GM12872 (cell line): ENCODE measurements around the gene RTF2.

Experiments used
- CTCF ChIP-seq: IDR thresholded peaks from 3 replicates; pipeline ENCODE4 v1.5.1; 2011; ENCODE audit warnings: low read depth, mild to moderate bottlenecking, low read length, moderate library complexity; ENCODE audit not compliant: insufficient read depth

Gene RTF2

GRCh38 chr20:56468316-56469076 lies at the start of gene RTF2:
Gene RTF2, plus strand, starts transcription at chr20:56468627. Its CDS starts 71 bp downstream, at chr20:56468698.
- no peak for TF ChIP-seq CTCF

GRCh38 chr20:56420028-56420427 lies 48.4 kb upstream of the RTF2 start:
- TF ChIP-seq CTCF = no peak

- TF ChIP-seq CTCF = no peak
Measured at GRCh38 chr20:56420940-56421688, 47.3 kb upstream of the RTF2 start.

GRCh38 chr20:56422076-56422823 lies 46.2 kb upstream of the RTF2 start:
- no peak for TF ChIP-seq CTCF

- no peak for TF ChIP-seq CTCF
Measured at GRCh38 chr20:56422824-56423189, 45.6 kb upstream of the RTF2 start.

- no peak for TF ChIP-seq CTCF
Measured at GRCh38 chr20:56423211-56423610, 45.2 kb upstream of the RTF2 start.

- TF ChIP-seq CTCF = no peak
Measured at GRCh38 chr20:56423886-56424285, 44.5 kb upstream of the RTF2 start.
